ENCODE data around the gene PCDHGA12.
"Not testable (repeated sequence)": the region's sequence is repeated elsewhere in the genome, so short reads cannot be mapped to it uniquely, and the experiment has no call there.

Gene PCDHGA12

GRCh38 chr5:141409598-141410306, 20.6 kb upstream of the PCDHGA12 start:
- no peak for DNase-seq

- DNase-seq: no peak
These were observed 18.7 kb upstream of the PCDHGA12 start for GRCh38 chr5:141411575-141411974.

GRCh38 chr5:141412854-141413539, 17.3 kb upstream of the PCDHGA12 start, which contains the start of gene PCDHGA10:
Gene PCDHGA10, plus strand, starts transcription at chr5:141412987. Its CDS starts 189 bp downstream, at chr5:141413176.
- DNase-seq: peak; percentile 38

GRCh38 chr5:141413540-141414069, 16.7 kb upstream of the PCDHGA12 start:
- no peak for DNase-seq

- not testable (repeated sequence) for DNase-seq
These were observed 15.6 kb upstream of the PCDHGA12 start for GRCh38 chr5:141414548-141415274.

- DNase-seq: not testable (repeated sequence)
These were observed 15.1 kb upstream of the PCDHGA12 start for GRCh38 chr5:141415275-141415618.

GRCh38 chr5:141417494-141418172, 12.7 kb upstream of the PCDHGA12 start, which contains the start of gene PCDHGB7:
Gene PCDHGB7, plus strand, starts transcription at chr5:141417677. Its CDS starts 183 bp downstream, at chr5:141417860.
- DNase-seq: not testable (repeated sequence)

- DNase-seq: no peak
These were observed 11.0 kb upstream of the PCDHGA12 start for GRCh38 chr5:141419074-141419880.

GRCh38 chr5:141420855-141421488, 9.3 kb upstream of the PCDHGA12 start, which contains the start of gene PCDHGA11:
Gene PCDHGA11, plus strand, starts transcription at chr5:141421051. Its CDS starts 177 bp downstream, at chr5:141421228.
- no peak for DNase-seq

- no peak for DNase-seq
These were observed 8.8 kb upstream of the PCDHGA12 start for GRCh38 chr5:141421489-141421855.

GRCh38 chr5:141422742-141423291, 7.5 kb upstream of the PCDHGA12 start:
- no peak for DNase-seq

- DNase-seq: no peak
These were observed 2.4 kb upstream of the PCDHGA12 start for GRCh38 chr5:141427783-141428426.

- no peak for DNase-seq
These were observed 979 bp downstream of the PCDHGA12 start for GRCh38 chr5:141431286-141431685.

GRCh38 chr5:141432308-141432707, 2.0 kb downstream of the PCDHGA12 start:
- DNase-seq: not testable (repeated sequence)

- not testable (repeated sequence) for DNase-seq
These were observed 2.4 kb downstream of the PCDHGA12 start for GRCh38 chr5:141432726-141433125.

- DNase-seq: no peak
These were observed 3.7 kb downstream of the PCDHGA12 start for GRCh38 chr5:141434006-141434405.

GRCh38 chr5:141437221-141437620, 6.9 kb downstream of the PCDHGA12 start:
- no peak for DNase-seq

GRCh38 chr5:141439411-141440141, 9.3 kb downstream of the PCDHGA12 start:
- no peak for DNase-seq

- DNase-seq: no peak
These were observed 10.0 kb downstream of the PCDHGA12 start for GRCh38 chr5:141440341-141440740.

All from activated CD4-positive, alpha-beta T cell treated with anti-CD3 and anti-CD28 coated beads for 1 hour (primary cell).